Measurements from ENCODE around the gene ACYP2. TPM values are rescaled to one million over a fixed set of nuclear protein-coding genes. Genes with fewer than 3 reads are reported as not detected.

The ACYP2 gene
- total RNA-seq, 6 donors from 2014 or later = 8.9 to 15.7 (median 14.8) TPM

DNA sequence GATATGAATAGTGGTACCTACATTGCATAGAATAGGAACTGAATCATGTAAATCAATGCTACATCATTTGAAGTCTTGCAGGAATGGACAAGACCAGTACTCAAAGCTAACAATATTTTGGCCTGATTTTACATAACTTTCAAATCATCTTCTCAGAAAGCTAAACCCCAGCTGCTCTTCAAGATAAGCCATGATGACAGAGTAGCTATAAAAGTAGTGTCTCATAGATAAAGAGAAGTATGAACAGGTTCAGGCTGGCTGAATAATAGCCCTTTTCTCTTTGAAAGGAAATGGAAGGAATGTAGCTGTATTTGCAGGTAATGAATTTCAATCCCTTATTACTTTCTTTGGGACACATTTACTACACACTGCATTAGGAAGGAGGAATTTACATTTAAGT lies 112.4 kb downstream of the ACYP2 start:
- Histone ChIP-seq H3K36me3 (no peaks in the 10 kb centered on the region), H3K9me3 (no peaks in the 10 kb centered on the region), H3K4me1 (no peaks in the 10 kb centered on the region), H3K27me3 (no peaks in the 10 kb centered on the region), H3K4me3 (no peak overlapping the region), H3K27ac (no peak overlapping the region)
- ATAC-seq (ENCODE audit: low FRiP score in 2 of 2) (no peak), DNase-seq (no peak)
- TF ChIP-seq POLR2AphosphoS5 (IDR thresholded peaks at IDR 0.05) = no peak
- TF ChIP-seq, protein P1, sequence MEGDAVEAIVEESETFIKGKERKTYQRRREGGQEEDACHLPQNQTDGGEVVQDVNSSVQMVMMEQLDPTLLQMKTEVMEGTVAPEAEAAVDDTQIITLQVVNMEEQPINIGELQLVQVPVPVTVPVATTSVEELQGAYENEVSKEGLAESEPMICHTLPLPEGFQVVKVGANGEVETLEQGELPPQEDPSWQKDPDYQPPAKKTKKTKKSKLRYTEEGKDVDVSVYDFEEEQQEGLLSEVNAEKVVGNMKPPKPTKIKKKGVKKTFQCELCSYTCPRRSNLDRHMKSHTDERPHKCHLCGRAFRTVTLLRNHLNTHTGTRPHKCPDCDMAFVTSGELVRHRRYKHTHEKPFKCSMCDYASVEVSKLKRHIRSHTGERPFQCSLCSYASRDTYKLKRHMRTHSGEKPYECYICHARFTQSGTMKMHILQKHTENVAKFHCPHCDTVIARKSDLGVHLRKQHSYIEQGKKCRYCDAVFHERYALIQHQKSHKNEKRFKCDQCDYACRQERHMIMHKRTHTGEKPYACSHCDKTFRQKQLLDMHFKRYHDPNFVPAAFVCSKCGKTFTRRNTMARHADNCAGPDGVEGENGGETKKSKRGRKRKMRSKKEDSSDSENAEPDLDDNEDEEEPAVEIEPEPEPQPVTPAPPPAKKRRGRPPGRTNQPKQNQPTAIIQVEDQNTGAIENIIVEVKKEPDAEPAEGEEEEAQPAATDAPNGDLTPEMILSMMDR (IDR thresholded peaks at IDR 0.05) = no peak
- no peak for TF ChIP-seq POLR2A (IDR thresholded peaks at IDR 0.05)
- TF ChIP-seq EP300 (IDR thresholded peaks at IDR 0.05) = no peak

DNA sequence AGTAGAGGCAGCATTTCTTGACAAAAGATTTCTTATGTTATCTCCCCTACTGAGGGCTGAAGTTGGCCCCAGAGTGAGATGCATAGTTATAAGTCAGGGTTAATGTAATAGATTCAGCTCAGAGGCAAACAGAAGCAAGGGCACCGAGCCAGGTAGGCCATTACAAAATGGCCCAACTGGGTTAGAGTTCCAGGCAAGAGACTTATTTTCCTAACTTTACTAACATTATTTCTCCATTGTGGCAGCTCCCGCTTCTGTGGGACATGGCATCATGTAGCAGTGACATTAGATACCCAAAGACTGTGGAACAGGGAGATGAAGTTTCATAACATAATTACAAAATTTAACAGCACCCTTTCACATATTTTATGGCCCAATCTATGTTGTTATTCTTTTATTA lies 113.5 kb downstream of the ACYP2 start:
- DNase-seq (no peak), ATAC-seq (ENCODE audit: low FRiP score in 2 of 2) (no peak)
- Histone ChIP-seq H3K4me3 (no peak overlapping the region), H3K27ac (no peak overlapping the region), H3K27me3 (no peaks in the 10 kb centered on the region), H3K9me3 (no peaks in the 10 kb centered on the region), H3K4me1 (no peaks in the 10 kb centered on the region), H3K36me3 (no peaks in the 10 kb centered on the region)
- TF ChIP-seq POLR2A (IDR thresholded peaks at IDR 0.05) = no peak
- TF ChIP-seq POLR2AphosphoS5 (IDR thresholded peaks at IDR 0.05) = no peak
- TF ChIP-seq EP300 (IDR thresholded peaks at IDR 0.05) = no peak
- TF ChIP-seq, protein P1 (IDR thresholded peaks at IDR 0.05) = no peak
- 78 to 85% methylated on average over 2 of the region's 2 CpGs for WGBS, 2 donors

DNA sequence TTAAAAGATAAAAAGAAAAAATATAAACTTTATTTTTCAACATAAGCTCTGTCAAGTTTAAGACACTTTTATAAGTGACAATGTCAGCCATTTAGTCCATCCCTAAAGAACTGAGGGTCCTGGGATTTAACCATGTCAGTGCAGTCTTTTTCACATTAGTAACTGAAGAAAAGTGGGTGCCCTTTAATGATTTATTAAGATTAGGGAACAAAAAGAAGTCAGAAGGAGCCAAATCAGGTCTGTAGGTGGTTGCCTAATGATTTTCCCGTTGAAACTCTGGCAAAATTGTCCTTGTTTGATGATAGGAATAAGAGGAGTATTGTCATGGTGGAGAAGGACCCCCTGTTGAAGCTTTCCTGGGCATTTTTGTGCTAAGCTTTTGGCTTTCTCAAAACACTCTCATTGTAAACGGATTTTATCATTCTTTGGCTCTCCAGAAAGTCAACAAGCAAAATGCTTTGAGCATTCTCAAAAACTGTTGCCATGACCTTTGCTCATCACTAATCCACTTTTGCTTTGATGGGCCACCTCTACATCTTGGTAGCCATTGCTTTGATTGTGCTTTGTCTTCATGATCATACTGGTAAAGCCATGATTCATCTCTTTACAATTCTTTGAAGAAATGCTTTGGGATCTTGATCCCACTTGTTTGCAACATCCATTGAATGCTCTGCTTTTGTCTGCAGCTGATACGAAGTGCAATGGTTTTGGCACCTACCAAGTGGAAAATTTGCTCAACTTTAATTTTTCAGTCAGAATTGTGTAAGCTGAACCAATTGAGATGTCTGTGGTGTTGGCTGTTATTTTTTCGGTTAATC lies 118.6 kb downstream of the ACYP2 start:
- ATAC-seq (ENCODE audit: low FRiP score in 2 of 2) (no peak), DNase-seq (no peak)
- H3K27ac ChIP-seq = no peak overlapping the region
- no peak for TF ChIP-seq EP300 (IDR thresholded peaks at IDR 0.05)
- TF ChIP-seq, protein P1 (IDR thresholded peaks at IDR 0.05) = no peak
- TF ChIP-seq POLR2A (IDR thresholded peaks at IDR 0.05) = no peak
- TF ChIP-seq POLR2AphosphoS5 (IDR thresholded peaks at IDR 0.05) = no peak
- 55 to 66% methylated on average over 4 of the region's 4 CpGs for WGBS, 2 donors
- H3K4me1 ChIP-seq = no peaks in the 10 kb centered on the region
- H3K9me3 ChIP-seq = no peaks in the 10 kb centered on the region
- H3K36me3 ChIP-seq = no peaks in the 10 kb centered on the region
- H3K27me3 ChIP-seq = no peaks in the 10 kb centered on the region
- no peak overlapping the region for H3K4me3 ChIP-seq

DNA sequence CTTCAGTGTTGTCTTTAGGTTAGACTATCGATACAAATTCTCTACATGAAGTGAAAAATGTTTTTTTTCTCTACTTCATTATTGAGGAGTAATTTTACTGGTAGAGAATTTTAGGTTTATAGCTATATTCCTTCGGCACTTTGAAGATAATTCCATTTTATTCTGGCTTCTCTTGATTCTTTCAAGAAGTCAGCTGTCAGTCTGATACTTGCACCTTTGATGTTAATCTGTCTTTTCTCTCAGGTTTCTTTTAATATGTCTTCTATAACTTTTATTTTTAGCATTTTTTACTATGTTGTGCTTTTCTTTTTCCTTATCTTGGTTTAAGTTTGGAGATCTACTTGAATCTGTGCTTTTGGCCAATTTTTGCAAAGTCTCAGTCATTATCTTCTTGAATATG lies 122.0 kb downstream of the ACYP2 start:
- 80 to 98% methylated on average over 2 of the region's 2 CpGs for WGBS, 2 donors
- ATAC-seq (ENCODE audit: low FRiP score in 2 of 2) = no peak
- DNase-seq = no peak
- Histone ChIP-seq H3K4me1 (no peaks in the 10 kb centered on the region), H3K27me3 (no peaks in the 10 kb centered on the region), H3K27ac (no peak overlapping the region), H3K4me3 (no peak overlapping the region), H3K9me3 (no peaks in the 10 kb centered on the region), H3K36me3 (no peaks in the 10 kb centered on the region)
- no peak for TF ChIP-seq POLR2A (IDR thresholded peaks at IDR 0.05)
- TF ChIP-seq EP300 (IDR thresholded peaks at IDR 0.05) = no peak
- TF ChIP-seq, protein P1 (IDR thresholded peaks at IDR 0.05) = no peak
- no peak for TF ChIP-seq POLR2AphosphoS5 (IDR thresholded peaks at IDR 0.05)

DNA sequence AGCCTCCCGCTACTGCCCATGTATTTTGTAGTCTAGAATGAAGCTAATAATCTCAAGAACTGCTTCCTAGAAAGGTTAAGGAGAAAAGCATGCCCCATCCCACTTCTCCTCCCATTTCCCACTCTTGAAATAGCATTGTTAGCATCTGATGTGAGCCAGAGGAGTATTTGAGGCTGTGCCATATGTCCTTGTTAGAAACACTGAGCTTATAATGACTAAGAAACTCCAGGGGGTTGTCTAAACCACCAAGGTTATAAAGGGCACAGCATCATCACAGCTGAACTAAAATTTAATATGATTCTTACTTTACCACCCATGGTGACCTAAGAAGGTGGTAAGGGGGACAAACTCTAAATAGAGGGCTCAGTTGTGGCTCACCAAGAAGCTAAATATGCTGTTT lies 124.0 kb downstream of the ACYP2 start:
- ATAC-seq (ENCODE audit: low FRiP score in 2 of 2) = peak in 1 of 2 donors; percentile 67
- WGBS, 2 donors = 87 to 95% methylated on average over 1 of the region's 1 CpG

More for the DNA sequence above, 124.0 kb downstream of the ACYP2 start:
- no peaks in the 10 kb centered on the region for H3K36me3 ChIP-seq
- DNase-seq = no peak
- no peaks in the 10 kb centered on the region for H3K27me3 ChIP-seq
- no peaks in the 10 kb centered on the region for H3K9me3 ChIP-seq
- H3K4me1 ChIP-seq = no peaks in the 10 kb centered on the region
- TF ChIP-seq POLR2A (IDR thresholded peaks at IDR 0.05) (no peak), EP300 (IDR thresholded peaks at IDR 0.05) (no peak)
- TF ChIP-seq, protein P1 (IDR thresholded peaks at IDR 0.05) = no peak
- H3K4me3 ChIP-seq = no peak overlapping the region
- H3K27ac ChIP-seq = no peak overlapping the region
